GM18511 (cell line): ENCODE measurements around the gene RGCC.
"Not testable (repeated sequence)": the region's sequence is repeated elsewhere in the genome, so short reads cannot be mapped to it uniquely, and the experiment has no call there.

Experiments used
- ATAC-seq: cut with Tn5 transposase; IDR thresholded peaks from one replicate; pipeline ENCODE4 v1.9.1; 2021; ENCODE audit warnings: mild to moderate bottlenecking, moderate library complexity; ENCODE audit not compliant: unreplicated experiment

Gene RGCC

GRCh38 chr13:41488124-41488523, 30.8 kb downstream of the RGCC start:
- ATAC-seq: no peak

- no peak for ATAC-seq
Measured at GRCh38 chr13:41490371-41491015, 33.1 kb downstream of the RGCC start.

GRCh38 chr13:41491436-41491835, 34.1 kb downstream of the RGCC start:
- no peak for ATAC-seq

GRCh38 chr13:41492432-41493260, 35.3 kb downstream of the RGCC start:
- ATAC-seq: peak; percentile 74

GRCh38 chr13:41494202-41494601, 36.9 kb downstream of the RGCC start:
- no peak for ATAC-seq

- no peak for ATAC-seq
Measured at GRCh38 chr13:41495044-41495443, 37.7 kb downstream of the RGCC start.

- no peak for ATAC-seq
Measured at GRCh38 chr13:41496420-41497234, 39.3 kb downstream of the RGCC start.

- no peak for ATAC-seq
Measured at GRCh38 chr13:41497436-41497835, 40.1 kb downstream of the RGCC start.

GRCh38 chr13:41499452-41499851, 42.1 kb downstream of the RGCC start:
- ATAC-seq: no peak

GRCh38 chr13:41500511-41500910, 43.2 kb downstream of the RGCC start:
- no peak for ATAC-seq

GRCh38 chr13:41501281-41501680, 43.9 kb downstream of the RGCC start:
- ATAC-seq: no peak

GRCh38 chr13:41502031-41502430, 44.7 kb downstream of the RGCC start:
- no peak for ATAC-seq

- peak; percentile 87 for ATAC-seq
Measured at GRCh38 chr13:41502673-41503072, 45.3 kb downstream of the RGCC start.

- ATAC-seq: no peak
Measured at GRCh38 chr13:41503356-41503755, 46.0 kb downstream of the RGCC start.

GRCh38 chr13:41504657-41505056, 47.3 kb downstream of the RGCC start:
- ATAC-seq: not testable (repeated sequence)

- ATAC-seq: no peak
Measured at GRCh38 chr13:41505209-41505835, 48.0 kb downstream of the RGCC start.

GRCh38 chr13:41506312-41506711, 49.0 kb downstream of the RGCC start:
- no peak for ATAC-seq

- ATAC-seq: no peak
Measured at GRCh38 chr13:41509971-41510370, 52.6 kb downstream of the RGCC start.

- ATAC-seq: no peak
Measured at GRCh38 chr13:41511827-41512226, 54.5 kb downstream of the RGCC start.

GRCh38 chr13:41512441-41512840, 55.1 kb downstream of the RGCC start:
- no peak for ATAC-seq

- ATAC-seq: no peak
Measured at GRCh38 chr13:41513600-41513999, 56.2 kb downstream of the RGCC start.
